GM18517 (cell line): ENCODE results near the gene IL2RA.
"Not testable (repeated sequence)": the region's sequence is repeated elsewhere in the genome, so short reads cannot be mapped to it uniquely, and the experiment has no call there.

Experiments
- ATAC-seq: cut with Tn5 transposase; IDR thresholded peaks from one replicate; pipeline ENCODE4 v1.9.1; 2021; ENCODE audit warnings: mild to moderate bottlenecking, moderate library complexity; ENCODE audit not compliant: unreplicated experiment

The IL2RA gene

GRCh38 chr10:5963591-5963990 is 98.6 kb downstream of the IL2RA start:
- ATAC-seq = no peak

GRCh38 chr10:5963071-5963470 is 99.1 kb downstream of the IL2RA start:
- no peak for ATAC-seq

- ATAC-seq = not testable (repeated sequence)
Observed at GRCh38 chr10:5962358-5962940, 99.7 kb downstream of the IL2RA start.

GRCh38 chr10:5961405-5962100 is 100.6 kb downstream of the IL2RA start:
- no peak for ATAC-seq

GRCh38 chr10:5960973-5961275 is 101.2 kb downstream of the IL2RA start:
- not testable (repeated sequence) for ATAC-seq
